ENCODE data around the gene PSMB4.
"Not testable (repeated sequence)": the region's sequence is repeated elsewhere in the genome, so short reads cannot be mapped to it uniquely, and the experiment has no call there.

DNA sequence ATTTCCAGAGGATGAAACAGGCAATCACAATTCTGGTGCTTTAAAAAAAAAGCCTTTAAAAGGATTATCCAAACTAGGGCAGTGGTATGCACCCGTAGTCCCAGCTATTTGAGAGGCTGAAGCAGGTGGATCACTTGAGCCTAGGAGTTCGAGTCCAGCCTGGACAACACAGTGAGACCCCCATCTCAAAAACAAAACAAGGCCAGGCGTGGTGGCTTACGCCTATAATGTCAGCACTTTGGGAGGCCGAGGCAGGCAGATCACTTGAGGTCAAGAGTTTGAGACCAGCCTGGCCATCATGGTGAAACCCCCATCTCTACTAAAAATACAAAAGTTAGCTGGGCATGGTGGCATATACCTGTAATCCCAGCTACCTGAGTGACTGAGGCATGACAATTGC, 34.5 kb downstream of the PSMB4 start:
- TF ChIP-seq, protein P1, sequence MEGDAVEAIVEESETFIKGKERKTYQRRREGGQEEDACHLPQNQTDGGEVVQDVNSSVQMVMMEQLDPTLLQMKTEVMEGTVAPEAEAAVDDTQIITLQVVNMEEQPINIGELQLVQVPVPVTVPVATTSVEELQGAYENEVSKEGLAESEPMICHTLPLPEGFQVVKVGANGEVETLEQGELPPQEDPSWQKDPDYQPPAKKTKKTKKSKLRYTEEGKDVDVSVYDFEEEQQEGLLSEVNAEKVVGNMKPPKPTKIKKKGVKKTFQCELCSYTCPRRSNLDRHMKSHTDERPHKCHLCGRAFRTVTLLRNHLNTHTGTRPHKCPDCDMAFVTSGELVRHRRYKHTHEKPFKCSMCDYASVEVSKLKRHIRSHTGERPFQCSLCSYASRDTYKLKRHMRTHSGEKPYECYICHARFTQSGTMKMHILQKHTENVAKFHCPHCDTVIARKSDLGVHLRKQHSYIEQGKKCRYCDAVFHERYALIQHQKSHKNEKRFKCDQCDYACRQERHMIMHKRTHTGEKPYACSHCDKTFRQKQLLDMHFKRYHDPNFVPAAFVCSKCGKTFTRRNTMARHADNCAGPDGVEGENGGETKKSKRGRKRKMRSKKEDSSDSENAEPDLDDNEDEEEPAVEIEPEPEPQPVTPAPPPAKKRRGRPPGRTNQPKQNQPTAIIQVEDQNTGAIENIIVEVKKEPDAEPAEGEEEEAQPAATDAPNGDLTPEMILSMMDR (conservative IDR thresholded peaks at IDR 0.05), result not testable (repeated sequence)
- TF ChIP-seq EZH2 (IDR thresholded peaks at IDR 0.05; ENCODE audit: low read depth), result not testable (repeated sequence)
